ENCODE results near the gene CFAP46. TPM values are rescaled to one million over a fixed set of nuclear protein-coding genes. Genes with fewer than 3 reads are reported as not detected.

The CFAP46 gene
- total RNA-seq, 1 experiment from 2014 or later = not detected

GRCh38 chr10:132940791-132941465 is 1.4 kb downstream of the CFAP46 start:
- no peak for DNase-seq
- TF ChIP-seq CTCF (IDR thresholded peaks at IDR 0.05; ENCODE audit: unreplicated experiment) = no peak
- H3K36me3 Mint-ChIP-seq (ENCODE audit: insufficient read depth, unreplicated experiment) = no peaks in the 10 kb centered on the region
- no peaks in the 10 kb centered on the region for H3K9me3 Mint-ChIP-seq (ENCODE audit: low read depth, unreplicated experiment)
- intact Hi-C loops (cut with micrococcal nuclease; ENCODE audit: unreplicated experiment) = no loop called here
- BruUV-seq (replicated peaks) = no TSS peak
- CTCF ChIA-PET = no interaction called here
- no peaks in the 10 kb centered on the region for H3K4me1 Mint-ChIP-seq (ENCODE audit: low read depth, unreplicated experiment)
- peaks cover 50% of the 10 kb centered on the region for H3K27me3 Mint-ChIP-seq (ENCODE audit: unreplicated experiment)
- H3K27ac Mint-ChIP-seq (ENCODE audit: unreplicated experiment) = no peak overlapping the region
- H3K4me3 Mint-ChIP-seq (ENCODE audit: low read depth, unreplicated experiment) = no peak overlapping the region

GRCh38 chr10:132939957-132940790 is 2.2 kb downstream of the CFAP46 start:
- Mint-ChIP-seq H3K9me3 (ENCODE audit: low read depth, unreplicated experiment) (no peaks in the 10 kb centered on the region), H3K36me3 (ENCODE audit: insufficient read depth, unreplicated experiment) (no peaks in the 10 kb centered on the region), H3K27ac (ENCODE audit: unreplicated experiment) (no peak overlapping the region), H3K4me1 (ENCODE audit: low read depth, unreplicated experiment) (no peaks in the 10 kb centered on the region), H3K27me3 (ENCODE audit: unreplicated experiment) (peaks cover 42% of the 10 kb centered on the region), H3K4me3 (ENCODE audit: low read depth, unreplicated experiment) (no peak overlapping the region)
- DNase-seq = peak; percentile 69
- intact Hi-C loops (cut with micrococcal nuclease; ENCODE audit: unreplicated experiment) = no loop called here
- no TSS peak for BruUV-seq (replicated peaks)
- peak; percentile 71 for TF ChIP-seq CTCF (IDR thresholded peaks at IDR 0.05; ENCODE audit: unreplicated experiment)
- CTCF ChIA-PET = no interaction called here

- Mint-ChIP-seq H3K36me3 (ENCODE audit: insufficient read depth, unreplicated experiment) (no peaks in the 10 kb centered on the region), H3K4me3 (ENCODE audit: low read depth, unreplicated experiment) (no peak overlapping the region), H3K9me3 (ENCODE audit: low read depth, unreplicated experiment) (no peaks in the 10 kb centered on the region), H3K27me3 (ENCODE audit: unreplicated experiment) (peaks cover 35% of the 10 kb centered on the region), H3K4me1 (ENCODE audit: low read depth, unreplicated experiment) (no peaks in the 10 kb centered on the region), H3K27ac (ENCODE audit: unreplicated experiment) (no peak overlapping the region)
- BruUV-seq (replicated peaks) = no TSS peak
- DNase-seq = no peak
- CTCF ChIA-PET = no interaction called here
- no peak for TF ChIP-seq CTCF (IDR thresholded peaks at IDR 0.05; ENCODE audit: unreplicated experiment)
- intact Hi-C loops (cut with micrococcal nuclease; ENCODE audit: unreplicated experiment) = no loop called here
Measured at GRCh38 chr10:132939378-132939955, 2.9 kb downstream of the CFAP46 start.

- Mint-ChIP-seq H3K9me3 (ENCODE audit: low read depth, unreplicated experiment) (no peaks in the 10 kb centered on the region), H3K36me3 (ENCODE audit: insufficient read depth, unreplicated experiment) (no peaks in the 10 kb centered on the region), H3K27ac (ENCODE audit: unreplicated experiment) (no peak overlapping the region), H3K27me3 (ENCODE audit: unreplicated experiment) (peaks cover 28% of the 10 kb centered on the region), H3K4me1 (ENCODE audit: low read depth, unreplicated experiment) (no peaks in the 10 kb centered on the region), H3K4me3 (ENCODE audit: low read depth, unreplicated experiment) (no peak overlapping the region)
- no peak for TF ChIP-seq CTCF (IDR thresholded peaks at IDR 0.05; ENCODE audit: unreplicated experiment)
- no TSS peak for BruUV-seq (replicated peaks)
- intact Hi-C loops (cut with micrococcal nuclease; ENCODE audit: unreplicated experiment) = no loop called here
- CTCF ChIA-PET = no interaction called here
- DNase-seq = peak; percentile 34
Measured at GRCh38 chr10:132938472-132939339, 3.7 kb downstream of the CFAP46 start.

Measured in Calu3 (cell line).